ENCODE measurements around the gene CIC. TPM values are rescaled to one million over a fixed set of nuclear protein-coding genes. Genes with fewer than 3 reads are reported as not detected.

Gene CIC
- total RNA-seq, 1 experiment from 2014 or later = 54.0 TPM

- Histone ChIP-seq H3K9ac (ENCODE audit: extremely low read depth, insufficient read length, low read length) (no peak overlapping the region), H3K79me2 (ENCODE audit: insufficient read depth, low read length) (no peaks in the 10 kb centered on the region), H2BK120ac (ENCODE audit: low read depth, low read length, poor library complexity, severe bottlenecking) (no peak overlapping the region), H3K23ac (ENCODE audit: insufficient read length, low read depth, low read length) (no peak overlapping the region), H2BK15ac (ENCODE audit: low read depth, low read length) (no peak overlapping the region), H2BK20ac (ENCODE audit: low read depth, low read length, poor library complexity, severe bottlenecking) (no peak overlapping the region), H2AK5ac (ENCODE audit: insufficient read length, low read length) (no peak overlapping the region), H3K56ac (ENCODE audit: insufficient read length, low read depth, low read length) (no peak overlapping the region), H4K20me1 (ENCODE audit: control insufficient read depth, insufficient read depth, insufficient read length) (no peaks in the 10 kb centered on the region), H2AFZ (ENCODE audit: low read length) (no peak overlapping the region), H4K8ac (replicated peaks; ENCODE audit: insufficient read length, low read depth, low read length) (no peak overlapping the region), H3T11ph (ENCODE audit: low read length) (no peak overlapping the region), H4K91ac (ENCODE audit: insufficient read length, low read depth, low read length) (no peak overlapping the region), H4K5ac (ENCODE audit: insufficient read length, low read depth, low read length) (no peak overlapping the region), H3K27me3 (ENCODE audit: insufficient read depth, low read length) (no peaks in the 10 kb centered on the region), H3K4me1 (ENCODE audit: insufficient read depth, low read length) (no peaks in the 10 kb centered on the region), H3K27ac (ENCODE audit: insufficient read length, low read depth, low read length) (no peak overlapping the region), H2BK5ac (ENCODE audit: insufficient read length, low read length) (no peak overlapping the region), H3K18ac (ENCODE audit: insufficient read length, low read depth, low read length) (no peak overlapping the region), H2BK12ac (ENCODE audit: insufficient read length, low read depth, low read length) (no peak overlapping the region), H3K9me3 (ENCODE audit: control insufficient read depth, low read depth, low read length) (no peaks in the 10 kb centered on the region), H3K23me2 (ENCODE audit: insufficient read length, low read depth, low read length, poor library complexity, severe bottlenecking) (no peaks in the 10 kb centered on the region), H3K14ac (ENCODE audit: insufficient read depth, low read length) (no peak overlapping the region), H3K79me1 (ENCODE audit: insufficient read depth, low read depth, low read length, poor library complexity, severe bottlenecking) (peaks cover 1% of the 10 kb centered on the region), H3K4ac (ENCODE audit: low read depth, low read length) (no peak overlapping the region), H3K4me2 (ENCODE audit: insufficient read depth, insufficient read length, low read length) (no peak overlapping the region)
- H3K4me3 Mint-ChIP-seq = no peak overlapping the region
- peaks cover 1 to 12% (median 3%) of the 10 kb centered on the region in 3 experiments; a peak in 4 of 7 replicates for H3K36me3 Mint-ChIP-seq (ENCODE audit: insufficient read depth in 1 of 3, low read depth in 3 of 3)
- no peak for DNase-seq
- no CpG with 5 or more reads among the region's 7 CpGs for WGBS (ENCODE audit: extremely low coverage, insufficient read length, low lambda C conversion rate)
- no peaks in the 10 kb centered on the region for H3K27me3 Mint-ChIP-seq (ENCODE audit: low read depth)
- TF ChIP-seq CTCF (conservative IDR thresholded peaks at IDR 0.05) = no peak
- peaks cover 3% of the 10 kb centered on the region in 2 experiments for H3K4me1 Mint-ChIP-seq
- H3K9me3 Mint-ChIP-seq = no peaks in the 10 kb centered on the region
- H3K27ac Mint-ChIP-seq = no peak overlapping the region
Observed at GRCh38 chr19:42335374-42335936, 66.4 kb downstream of the CIC start.
